Mesothelial cell of epicardium (in vitro differentiated cells): ENCODE measurements around the gene ZMYM1. TPM values are rescaled to one million over a fixed set of nuclear protein-coding genes. Genes with fewer than 3 reads are reported as not detected.

Experiments used
- DNase-seq, 2 experiments: peaks; one replicate each; pipeline ENCODE4 v3.0.0; 2021; ENCODE audit warnings: low spot score in 2 of 2; ENCODE audit not compliant: unreplicated experiment in 2 of 2
- H3K27ac Mint-ChIP-seq: 2 replicates; pipeline ENCODE4 v1.8.0; 2021; ENCODE audit warnings: mixed read lengths
- H3K27me3 Mint-ChIP-seq: 2 replicates; pipeline ENCODE4 v1.8.0; 2021; ENCODE audit warnings: low read depth, mixed read lengths
- H3K36me3 Mint-ChIP-seq: 2 replicates; pipeline ENCODE4 v1.8.0; 2021; ENCODE audit warnings: mixed read lengths
- H3K4me1 Mint-ChIP-seq: 2 replicates; pipeline ENCODE4 v1.8.0; 2021; ENCODE audit warnings: mixed read lengths
- H3K4me3 Mint-ChIP-seq: 2 replicates; pipeline ENCODE4 v1.8.0; 2021; ENCODE audit warnings: mild to moderate bottlenecking, moderate library complexity, mixed read lengths
- H3K9me3 Mint-ChIP-seq: 2 replicates; pipeline ENCODE4 v1.8.0; 2021; ENCODE audit warnings: mixed read lengths
- total RNA-seq: library from RNA; stranded (reverse); gene quantifications from 3 replicates; pipeline ENCODE4 v1.2.1, GENCODE V29; 2021
- TF ChIP-seq, protein P1 (sequence below): fragments of 200-600 bp; sonication (generic); IDR thresholded peaks from one replicate; pipeline ENCODE4 v1.5.0; 2021; ENCODE audit warnings: antibody characterized with exemption; ENCODE audit not compliant: unreplicated experiment

The ZMYM1 gene
- total RNA-seq, 1 donor from 2014 or later: 24.2 TPM

DNA sequence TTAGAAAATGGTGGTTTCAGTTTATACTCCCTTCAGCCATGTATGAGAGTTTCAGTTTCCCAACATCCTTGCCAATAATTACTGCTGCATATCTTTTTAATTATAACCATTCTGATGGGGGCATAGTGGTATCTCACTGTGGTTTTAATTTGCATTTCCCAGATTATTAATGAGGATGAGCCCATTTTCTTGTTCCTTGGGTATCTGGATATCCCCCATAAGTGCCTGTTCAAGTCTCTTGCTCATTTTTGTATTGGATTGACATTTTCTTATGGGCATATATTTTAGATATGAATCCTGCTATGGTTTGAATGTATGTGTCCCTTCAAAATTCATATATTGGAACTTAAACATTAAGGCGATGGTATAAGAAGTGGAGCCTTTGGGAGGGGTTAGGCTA is 45.8 kb upstream of the ZMYM1 start:
- H3K27me3 Mint-ChIP-seq: peaks cover 12% of the 10 kb centered on the region
- peaks cover 4% of the 10 kb centered on the region for H3K36me3 Mint-ChIP-seq
- no peak overlapping the region for H3K4me3 Mint-ChIP-seq
- H3K27ac Mint-ChIP-seq: no peak overlapping the region
- TF ChIP-seq, protein P1, sequence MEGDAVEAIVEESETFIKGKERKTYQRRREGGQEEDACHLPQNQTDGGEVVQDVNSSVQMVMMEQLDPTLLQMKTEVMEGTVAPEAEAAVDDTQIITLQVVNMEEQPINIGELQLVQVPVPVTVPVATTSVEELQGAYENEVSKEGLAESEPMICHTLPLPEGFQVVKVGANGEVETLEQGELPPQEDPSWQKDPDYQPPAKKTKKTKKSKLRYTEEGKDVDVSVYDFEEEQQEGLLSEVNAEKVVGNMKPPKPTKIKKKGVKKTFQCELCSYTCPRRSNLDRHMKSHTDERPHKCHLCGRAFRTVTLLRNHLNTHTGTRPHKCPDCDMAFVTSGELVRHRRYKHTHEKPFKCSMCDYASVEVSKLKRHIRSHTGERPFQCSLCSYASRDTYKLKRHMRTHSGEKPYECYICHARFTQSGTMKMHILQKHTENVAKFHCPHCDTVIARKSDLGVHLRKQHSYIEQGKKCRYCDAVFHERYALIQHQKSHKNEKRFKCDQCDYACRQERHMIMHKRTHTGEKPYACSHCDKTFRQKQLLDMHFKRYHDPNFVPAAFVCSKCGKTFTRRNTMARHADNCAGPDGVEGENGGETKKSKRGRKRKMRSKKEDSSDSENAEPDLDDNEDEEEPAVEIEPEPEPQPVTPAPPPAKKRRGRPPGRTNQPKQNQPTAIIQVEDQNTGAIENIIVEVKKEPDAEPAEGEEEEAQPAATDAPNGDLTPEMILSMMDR: no peak
- peaks cover 20% of the 10 kb centered on the region for H3K4me1 Mint-ChIP-seq
- no peak for DNase-seq
- H3K9me3 Mint-ChIP-seq: peaks cover 14% of the 10 kb centered on the region

- Mint-ChIP-seq H3K9me3 (peaks cover 17% of the 10 kb centered on the region), H3K36me3 (no peaks in the 10 kb centered on the region), H3K4me3 (no peak overlapping the region), H3K27me3 (peaks cover 22% of the 10 kb centered on the region), H3K27ac (no peak overlapping the region), H3K4me1 (peaks cover 2% of the 10 kb centered on the region)
- TF ChIP-seq, protein P1: no peak
- no peak for DNase-seq
Observed at GRCh38 chr1:35036621-35037020, 42.6 kb upstream of the ZMYM1 start.

- DNase-seq: no peak
- Mint-ChIP-seq H3K27ac (no peak overlapping the region), H3K9me3 (peaks cover 21% of the 10 kb centered on the region), H3K36me3 (no peaks in the 10 kb centered on the region), H3K27me3 (peaks cover 26% of the 10 kb centered on the region), H3K4me1 (peaks cover 2% of the 10 kb centered on the region), H3K4me3 (no peak overlapping the region)
- TF ChIP-seq, protein P1: no peak
Observed at GRCh38 chr1:35037206-35037605, 42.0 kb upstream of the ZMYM1 start.

GRCh38 chr1:35038723-35039122 is 40.5 kb upstream of the ZMYM1 start:
- TF ChIP-seq, protein P1: no peak
- H3K4me3 Mint-ChIP-seq: no peak overlapping the region
- H3K4me1 Mint-ChIP-seq: peaks cover 2% of the 10 kb centered on the region
- no peak overlapping the region for H3K27ac Mint-ChIP-seq
- H3K27me3 Mint-ChIP-seq: peaks cover 30% of the 10 kb centered on the region
- no peaks in the 10 kb centered on the region for H3K36me3 Mint-ChIP-seq
- peaks cover 18% of the 10 kb centered on the region for H3K9me3 Mint-ChIP-seq
- DNase-seq: no peak

DNA sequence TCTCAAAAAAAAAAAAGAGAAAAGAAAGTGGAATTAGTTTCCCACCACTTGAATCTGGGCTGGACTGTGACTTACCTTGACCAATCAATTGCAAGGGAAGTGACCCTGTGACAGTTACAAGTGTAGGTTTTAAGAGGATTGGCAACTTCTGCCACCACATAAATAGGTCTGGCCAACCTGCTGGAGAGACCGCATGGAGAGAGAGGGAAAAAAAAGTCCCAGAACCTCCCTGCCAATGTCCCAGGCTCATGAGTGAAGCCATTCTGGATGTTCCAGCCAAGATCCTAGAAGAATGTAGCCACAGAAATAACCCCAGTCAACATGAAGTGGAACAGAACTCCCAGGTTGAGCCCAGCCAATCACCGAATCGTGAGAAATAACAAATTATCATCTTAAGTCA is 35.7 kb upstream of the ZMYM1 start:
- TF ChIP-seq, protein P1: no peak
- H3K4me1 Mint-ChIP-seq: no peaks in the 10 kb centered on the region
- no peak overlapping the region for H3K27ac Mint-ChIP-seq
- peaks cover 19% of the 10 kb centered on the region for H3K27me3 Mint-ChIP-seq
- DNase-seq: no peak
- no peak overlapping the region for H3K4me3 Mint-ChIP-seq
- H3K36me3 Mint-ChIP-seq: no peaks in the 10 kb centered on the region
- H3K9me3 Mint-ChIP-seq: peaks cover 13% of the 10 kb centered on the region

DNA sequence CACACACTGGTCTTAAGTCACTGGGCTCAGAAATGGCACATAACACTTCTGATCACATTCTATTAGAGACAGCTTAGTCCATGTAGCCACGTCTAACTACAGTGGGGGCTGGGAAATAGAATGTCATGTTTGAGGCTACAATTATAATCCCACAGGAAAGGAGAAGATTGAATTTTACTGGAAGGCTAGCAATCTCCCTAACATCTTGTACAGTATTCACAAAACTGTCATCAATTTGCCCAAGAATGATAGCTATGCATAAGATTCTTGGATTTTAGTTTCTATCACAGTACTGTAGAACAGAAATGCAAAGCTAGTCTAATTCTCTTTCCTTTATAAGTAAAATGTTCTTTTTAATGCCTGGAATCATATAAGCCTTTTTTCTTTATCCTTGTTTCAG is 34.8 kb upstream of the ZMYM1 start:
- no peak for DNase-seq
- H3K4me1 Mint-ChIP-seq: no peaks in the 10 kb centered on the region
- peaks cover 22% of the 10 kb centered on the region for H3K27me3 Mint-ChIP-seq
- no peak overlapping the region for H3K27ac Mint-ChIP-seq
- H3K4me3 Mint-ChIP-seq: no peak overlapping the region
- peaks cover 13% of the 10 kb centered on the region for H3K9me3 Mint-ChIP-seq
- TF ChIP-seq, protein P1: no peak
- no peaks in the 10 kb centered on the region for H3K36me3 Mint-ChIP-seq
